CMK (cell line): ENCODE data around the gene IL6.
"Not testable (repeated sequence)": the region's sequence is repeated elsewhere in the genome, so short reads cannot be mapped to it uniquely, and the experiment has no call there.

Experiments
- DNase-seq: peaks from one replicate; pipeline ENCODE4 v3.0.0-alpha.2; 2010; ENCODE audit warnings: low read depth

IL6 gene

GRCh38 chr7:22726907-22727713 is at the start of gene IL6:
TSS of gene IL6 (plus strand) at chr7:22727200. CDS start at chr7:22727263, 63 bp downstream.
- no peak for DNase-seq

GRCh38 chr7:22677263-22677662 is 49.7 kb upstream of the IL6 start:
- DNase-seq = not testable (repeated sequence)

GRCh38 chr7:22677680-22678079 is 49.3 kb upstream of the IL6 start:
- no peak for DNase-seq

GRCh38 chr7:22680482-22680911 is 46.5 kb upstream of the IL6 start:
- DNase-seq = no peak

GRCh38 chr7:22681312-22681711 is 45.7 kb upstream of the IL6 start:
- DNase-seq = no peak

- DNase-seq = no peak
Measured at GRCh38 chr7:22681852-22682657, 44.9 kb upstream of the IL6 start.

- DNase-seq = no peak
Measured at GRCh38 chr7:22683379-22683778, 43.6 kb upstream of the IL6 start.

- no peak for DNase-seq
Measured at GRCh38 chr7:22686620-22687019, 40.4 kb upstream of the IL6 start.

- DNase-seq = no peak
Measured at GRCh38 chr7:22688084-22688483, 38.9 kb upstream of the IL6 start.

- not testable (repeated sequence) for DNase-seq
Measured at GRCh38 chr7:22688934-22689333, 38.1 kb upstream of the IL6 start.

- DNase-seq = no peak
Measured at GRCh38 chr7:22694597-22695207, 32.3 kb upstream of the IL6 start.

- no peak for DNase-seq
Measured at GRCh38 chr7:22695476-22696132, 31.4 kb upstream of the IL6 start.

GRCh38 chr7:22696541-22697228 is 30.3 kb upstream of the IL6 start:
- no peak for DNase-seq

- DNase-seq = no peak
Measured at GRCh38 chr7:22697322-22697859, 29.6 kb upstream of the IL6 start.

GRCh38 chr7:22697876-22698606 is 29.0 kb upstream of the IL6 start:
- no peak for DNase-seq

- no peak for DNase-seq
Measured at GRCh38 chr7:22698767-22699166, 28.2 kb upstream of the IL6 start.

GRCh38 chr7:22700559-22701002 is 26.4 kb upstream of the IL6 start:
- DNase-seq = no peak

- no peak for DNase-seq
Measured at GRCh38 chr7:22702516-22702915, 24.5 kb upstream of the IL6 start.

GRCh38 chr7:22703107-22703855 is 23.7 kb upstream of the IL6 start:
- not testable (repeated sequence) for DNase-seq
